Neural cell (in vitro differentiated cells): ENCODE data around the gene CROCC2.

Experiments used
- EP300 ChIP-seq: fragments of 450-650 bp; conservative IDR thresholded peaks from 2 replicates; pipeline ENCODE4 v1.6.1; 2014; ENCODE audit warnings: antibody characterized with exemption, mild to moderate bottlenecking, moderate library complexity; ENCODE audit not compliant: poor library complexity, severe bottlenecking
- EZH2 ChIP-seq: fragments of 200-600, 300-800 bp; shearing (Covaris generic), sonication (generic); IDR thresholded peaks from 2 replicates; pipeline ENCODE4 v1.6.1; 2014; ENCODE audit warnings: antibody characterized with exemption, low read length, borderline replicate concordance, mild to moderate bottlenecking; ENCODE audit not compliant: insufficient read depth, poor library complexity, severe bottlenecking
- RAD21 ChIP-seq: fragments of 450-650 bp; conservative IDR thresholded peaks from 2 replicates; pipeline ENCODE4 v1.6.1; 2014; ENCODE audit warnings: antibody characterized with exemption, mild to moderate bottlenecking, moderate library complexity
- SMC3 ChIP-seq: fragments of 450-650 bp; conservative IDR thresholded peaks from 2 replicates; pipeline ENCODE4 v1.6.1; 2014; ENCODE audit warnings: antibody characterized with exemption, mild to moderate bottlenecking, moderate library complexity; ENCODE audit not compliant: poor library complexity
- TAF1 ChIP-seq: IDR thresholded peaks from 2 replicates; pipeline ENCODE4 v1.6.1; 2012; ENCODE audit warnings: low read depth
- TF ChIP-seq, protein P1 (sequence below): fragments of 450-650 bp; IDR thresholded peaks from 2 replicates; pipeline ENCODE4 v1.5.1; 2014; ENCODE audit warnings: antibody characterized with exemption, mild to moderate bottlenecking, moderate library complexity; ENCODE audit not compliant: poor library complexity, severe bottlenecking

DNA sequence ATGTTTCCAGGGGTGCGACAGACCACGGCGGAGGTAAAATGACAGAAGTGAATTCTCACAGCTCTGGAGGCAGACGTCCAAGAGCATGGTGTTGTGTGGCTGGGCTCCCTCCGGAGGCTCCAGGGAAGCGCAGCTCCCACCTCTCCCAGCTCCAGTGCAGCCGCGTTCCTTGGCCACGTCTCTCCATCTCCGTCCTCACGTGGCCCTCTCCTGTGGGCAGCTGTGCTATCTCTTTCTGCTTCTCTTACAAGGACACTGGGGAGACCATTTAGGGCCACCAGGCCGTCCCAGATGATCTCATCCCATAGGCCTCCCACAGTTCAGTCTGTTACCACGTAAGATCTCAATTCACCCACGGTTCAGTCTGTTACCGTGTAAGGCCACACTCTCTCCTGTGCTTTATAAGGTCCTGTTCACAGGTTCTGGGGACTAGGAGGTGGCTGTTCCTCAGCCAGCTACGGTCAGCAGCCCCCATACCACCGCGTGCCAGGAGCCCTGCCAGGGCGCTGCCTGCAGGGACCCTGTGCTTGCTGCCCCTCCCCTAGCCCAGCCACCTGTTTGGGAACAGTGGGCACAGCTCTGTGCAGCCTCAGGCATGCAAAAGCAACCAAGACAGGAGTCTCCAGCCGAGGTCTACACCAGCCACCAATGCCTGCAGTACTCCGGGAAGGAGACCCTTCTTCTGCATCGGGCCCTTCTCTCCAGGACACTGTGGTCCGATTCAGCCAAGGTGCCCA is 7.2 kb upstream of the CROCC2 start:
- no peak for TF ChIP-seq RAD21
- TF ChIP-seq, protein P1, sequence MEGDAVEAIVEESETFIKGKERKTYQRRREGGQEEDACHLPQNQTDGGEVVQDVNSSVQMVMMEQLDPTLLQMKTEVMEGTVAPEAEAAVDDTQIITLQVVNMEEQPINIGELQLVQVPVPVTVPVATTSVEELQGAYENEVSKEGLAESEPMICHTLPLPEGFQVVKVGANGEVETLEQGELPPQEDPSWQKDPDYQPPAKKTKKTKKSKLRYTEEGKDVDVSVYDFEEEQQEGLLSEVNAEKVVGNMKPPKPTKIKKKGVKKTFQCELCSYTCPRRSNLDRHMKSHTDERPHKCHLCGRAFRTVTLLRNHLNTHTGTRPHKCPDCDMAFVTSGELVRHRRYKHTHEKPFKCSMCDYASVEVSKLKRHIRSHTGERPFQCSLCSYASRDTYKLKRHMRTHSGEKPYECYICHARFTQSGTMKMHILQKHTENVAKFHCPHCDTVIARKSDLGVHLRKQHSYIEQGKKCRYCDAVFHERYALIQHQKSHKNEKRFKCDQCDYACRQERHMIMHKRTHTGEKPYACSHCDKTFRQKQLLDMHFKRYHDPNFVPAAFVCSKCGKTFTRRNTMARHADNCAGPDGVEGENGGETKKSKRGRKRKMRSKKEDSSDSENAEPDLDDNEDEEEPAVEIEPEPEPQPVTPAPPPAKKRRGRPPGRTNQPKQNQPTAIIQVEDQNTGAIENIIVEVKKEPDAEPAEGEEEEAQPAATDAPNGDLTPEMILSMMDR: no peak
- TF ChIP-seq EZH2: no peak
- no peak for TF ChIP-seq TAF1
- TF ChIP-seq EP300: no peak
- TF ChIP-seq SMC3: no peak
